A549 (cell line): ENCODE data around the gene NR2C1. TPM values are rescaled to one million over a fixed set of nuclear protein-coding genes. Genes with fewer than 3 reads are reported as not detected.
"Not testable (repeated sequence)": the region's sequence is repeated elsewhere in the genome, so short reads cannot be mapped to it uniquely, and the experiment has no call there.

Source experiments
- ATAC-seq, 2 experiments: fragments of 200-7000 bp in 1 of 2; fragments of >200 bp in 1 of 2; cut with Nextera tagmentation in 1 of 2; cut with Tn5 transposase in 1 of 2; 3 replicates each; pipeline versions ENCODE4 v1.8.0 to v1.9.1; 2018 to 2020; ENCODE audit warnings: mild to moderate bottlenecking in 1 of 2, moderate library complexity in 1 of 2
- CTCF ChIA-PET: fragments of 300-600 bp; sonication (Branson Sonifier 250); formaldehyde crosslinking; extraction: SDS; loops from one replicate; lab custom pipeline; 2021; ENCODE audit warnings: antibody characterized with exemption, inconsistent platforms; lab: Yijun Ruan, JAX
- POLR2A ChIA-PET: fragments of 350-600 bp; formaldehyde crosslinking; extraction: SDS; loops from one replicate; lab custom pipeline; 2021; ENCODE audit warnings: antibody characterized with exemption, inconsistent platforms; lab: Yijun Ruan, JAX
- DNase-seq, 2 experiments: peaks; one replicate each; pipeline versions ENCODE4 v3.0.0 to v3.0.0-alpha.2; 2011 to 2016; ENCODE audit warnings: low read depth in 1 of 2, low spot score in 1 of 2
- FAIRE-seq: peaks from 2 replicates; lab custom pipeline; 2011; peaks lifted over from hg19 to GRCh38; lab: Jason Lieb, UNC
- H3K27ac ChIP-seq, 2 experiments: fragments of >200 bp; sonication (Bioruptor Twin); formaldehyde crosslinking; 3 replicates each; pipeline ENCODE4 v1.5.1; 2016 to 2017
- H3K4me1 ChIP-seq: fragments of >200 bp; sonication (Bioruptor Twin); formaldehyde crosslinking; 3 replicates; pipeline ENCODE4 v1.6.1; 2016
- H3K4me2 ChIP-seq: fragments of >200 bp; sonication (Bioruptor Twin); formaldehyde crosslinking; 3 replicates; pipeline ENCODE4 v1.6.1; 2016
- H3K4me3 ChIP-seq: fragments of >200 bp; sonication (Bioruptor Twin); formaldehyde crosslinking; 3 replicates; pipeline ENCODE4 v1.5.1; 2016
- H3K9me3 ChIP-seq: fragments of >200 bp; sonication (Bioruptor Twin); formaldehyde crosslinking; 3 replicates; pipeline ENCODE4 v1.6.1; 2016
- BHLHE40 ChIP-seq: IDR thresholded peaks from 2 replicates; pipeline ENCODE4 v1.6.1; 2012; ENCODE audit warnings: low read depth, low read length, inconsistent platforms
- CHD2 ChIP-seq: fragments of 150-350 bp; IDR thresholded peaks from 2 replicates; pipeline ENCODE4 v1.6.1; 2014; ENCODE audit warnings: low read length; ENCODE audit not compliant: partially characterized antibody
- E2F6 ChIP-seq: IDR thresholded peaks from 2 replicates; pipeline ENCODE4 v1.6.1; 2012; ENCODE audit warnings: low read depth, borderline replicate concordance
- ELK1 ChIP-seq: fragments of 150-350 bp; IDR thresholded peaks from 2 replicates; pipeline ENCODE4 v1.6.1; 2014; ENCODE audit warnings: low read depth, mild to moderate bottlenecking, low read length
- EP300 ChIP-seq, 2 experiments: fragments of >200 bp; sonication (Bioruptor Twin); formaldehyde crosslinking; IDR thresholded peaks; 2 replicates in 1 of 2; 3 replicates in 1 of 2; pipeline ENCODE4 v1.6.1; 2016 to 2017
- ESRRA ChIP-seq: fragments of 150-350 bp; IDR thresholded peaks from 2 replicates; pipeline ENCODE4 v1.6.1; 2014; ENCODE audit warnings: mild to moderate bottlenecking, low read length, borderline replicate concordance
- GATA3 ChIP-seq: IDR thresholded peaks from 2 replicates; pipeline ENCODE4 v1.6.1; 2012; ENCODE audit warnings: borderline replicate concordance
- HOXA7 ChIP-seq: fragments of 250-450 bp; sonication (Bioruptor Pico); IDR thresholded peaks from 2 replicates; pipeline ENCODE4 v1.5.0; 2020; ENCODE audit warnings: mild to moderate bottlenecking, moderate library complexity
- JUN ChIP-seq, 2 experiments: fragments of >200 bp; sonication (Bioruptor Twin); formaldehyde crosslinking; IDR thresholded peaks; 2 replicates in 1 of 2; 3 replicates in 1 of 2; pipeline ENCODE4 v1.6.1; 2016 to 2017
- JUNB ChIP-seq: fragments of >200 bp; sonication (Bioruptor Twin); formaldehyde crosslinking; IDR thresholded peaks from 2 replicates; pipeline ENCODE4 v1.6.1; 2016
- MAFK ChIP-seq: fragments of 450-650 bp; IDR thresholded peaks from 2 replicates; pipeline ENCODE4 v1.6.1; 2014; ENCODE audit not compliant: partially characterized antibody
- MAX ChIP-seq: IDR thresholded peaks from 2 replicates; pipeline ENCODE4 v1.6.1; 2012
- MAZ ChIP-seq: fragments of 150-350 bp; IDR thresholded peaks from 2 replicates; pipeline ENCODE4 v1.6.1; 2014; ENCODE audit warnings: antibody characterized with exemption, low read depth, low read length, borderline replicate concordance
- NFE2L2 ChIP-seq: fragments of 150-350 bp; conservative IDR thresholded peaks from 2 replicates; pipeline ENCODE4 v1.6.1; 2014; ENCODE audit warnings: low read length
- NPAS2 ChIP-seq: fragments of 250-450 bp; sonication (Bioruptor Pico); IDR thresholded peaks from 2 replicates; pipeline ENCODE4 v1.8.0; 2022; ENCODE audit warnings: mild to moderate bottlenecking, moderate library complexity, borderline replicate concordance
- NR3C1 ChIP-seq: fragments of >200 bp; sonication (Bioruptor Twin); formaldehyde crosslinking; IDR thresholded peaks from 3 replicates; pipeline ENCODE4 v1.6.1; 2017
- PBX3 ChIP-seq: IDR thresholded peaks from 2 replicates; pipeline ENCODE4 v1.6.1; 2012
- RCOR1 ChIP-seq: fragments of 150-350 bp; IDR thresholded peaks from 2 replicates; pipeline ENCODE4 v1.6.1; 2014; ENCODE audit warnings: antibody characterized with exemption, low read length, low read depth
- SMC3 ChIP-seq: fragments of >200 bp; sonication (Bioruptor Twin); formaldehyde crosslinking; IDR thresholded peaks from 3 replicates; pipeline ENCODE4 v1.6.1; 2018; ENCODE audit warnings: inconsistent platforms
- SREBF2 ChIP-seq: fragments of 450-650 bp; IDR thresholded peaks from 2 replicates; pipeline ENCODE4 v1.6.1; 2014; ENCODE audit warnings: mild to moderate bottlenecking, moderate library complexity
- TFCP2L1 ChIP-seq: fragments of 250-450 bp; sonication (Bioruptor Pico); IDR thresholded peaks from 2 replicates; pipeline ENCODE4 v1.5.0; 2021; ENCODE audit warnings: mild to moderate bottlenecking
- TP53 ChIP-seq: fragments of 250-450 bp; sonication (Bioruptor Pico); IDR thresholded peaks from 2 replicates; pipeline ENCODE4 v1.5.0; 2021; ENCODE audit warnings: mild to moderate bottlenecking, moderate library complexity
- WGBS: methylation state at CpG from one replicate; pipeline ENCODE4 v1.1.6; 2017; ENCODE audit errors: missing lambda C conversion rate; 5-methylcytosine and 5-hydroxymethylcytosine counted together
- polyA plus RNA-seq, 4 experiments: library from polyadenylated mRNA; depleted of rRNA in 3 of 4; stranded (reverse); fragments of >200 nt; fragmentation: RNase III in 1 of 4; extraction: RNeasy Plus Mini Kit Qiagen cat#74134 plus additional on column Dnase treatment in 1 of 4; gene quantifications; 2 replicates in 3 of 4; 3 replicates in 1 of 4; pipeline ENCODE4 v1.2.3, GENCODE V29; 2011 to 2017
- TF ChIP-seq, protein P1 (sequence below): fragments of 250-450 bp; sonication (Bioruptor Pico); IDR thresholded peaks from 2 replicates; pipeline ENCODE4 v1.5.0; 2020; ENCODE audit warnings: low read depth, mild to moderate bottlenecking, moderate library complexity

The NR2C1 gene
- polyA plus RNA-seq, 2 of the 4 experiments (the other 2 are of a cell fraction) = 24.7 to 55.2 TPM

GRCh38 chr12:94987801-94988200, 85.6 kb downstream of the NR2C1 start:
- TF ChIP-seq MAX (no peak), NR3C1 (no peak), JUN (IDR thresholded peaks at IDR 0.05) (no peak), ESRRA (no peak), NFE2L2 (no peak), PBX3 (no peak), RCOR1 (no peak), MAFK (no peak), BHLHE40 (no peak), GATA3 (no peak), JUNB (no peak), TFCP2L1 (CRISPR knock-in tag) (no peak), MAZ (no peak), EP300 (IDR thresholded peaks at IDR 0.05) (no peak)
- TF ChIP-seq, protein P1, sequence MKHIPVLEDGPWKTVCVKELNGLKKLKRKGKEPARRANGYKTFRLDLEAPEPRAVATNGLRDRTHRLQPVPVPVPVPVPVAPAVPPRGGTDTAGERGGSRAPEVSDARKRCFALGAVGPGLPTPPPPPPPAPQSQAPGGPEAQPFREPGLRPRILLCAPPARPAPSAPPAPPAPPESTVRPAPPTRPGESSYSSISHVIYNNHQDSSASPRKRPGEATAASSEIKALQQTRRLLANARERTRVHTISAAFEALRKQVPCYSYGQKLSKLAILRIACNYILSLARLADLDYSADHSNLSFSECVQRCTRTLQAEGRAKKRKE (CRISPR knock-in tag) = no peak
- H3K9me3 ChIP-seq = no peaks in the 10 kb centered on the region
- DNase-seq (no peak), FAIRE-seq (no peak), ATAC-seq (no peak)
- ChIA-PET POLR2A (no interaction called here), CTCF (no interaction called here)
- no peak overlapping the region for H3K4me2 ChIP-seq
- no peaks in the 10 kb centered on the region for H3K4me1 ChIP-seq
- WGBS = 76% methylated on average over 2 of the region's 2 CpGs
- H3K4me3 ChIP-seq = no peak overlapping the region
- H3K27ac ChIP-seq = no peak overlapping the region

DNA sequence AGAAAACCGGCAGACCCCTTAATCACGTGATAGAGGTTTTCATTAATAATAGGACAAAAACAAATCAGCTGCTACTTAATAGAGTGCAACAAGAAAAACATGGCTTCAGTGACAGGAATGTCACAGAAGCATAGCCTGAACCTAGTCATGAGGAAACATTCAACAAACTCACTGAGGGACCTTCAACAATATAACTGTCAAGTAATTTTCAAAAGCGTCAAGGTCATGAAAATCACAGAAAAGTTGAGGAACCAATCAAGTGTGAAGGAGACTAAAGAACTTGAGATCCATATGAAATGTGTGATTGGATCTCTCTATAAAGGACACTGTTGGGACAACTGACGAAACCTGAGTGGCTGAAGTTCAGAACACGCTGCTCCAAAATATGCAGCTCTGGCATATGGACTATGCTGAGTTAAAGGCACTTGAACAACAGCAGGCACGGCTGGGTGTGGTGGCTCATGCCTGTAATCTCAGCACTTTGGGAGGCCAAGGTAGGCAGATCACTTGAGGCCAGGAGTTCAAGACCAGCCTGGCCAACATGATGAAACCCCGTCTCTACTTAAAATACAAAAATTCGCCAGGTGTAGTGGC, 86.2 kb downstream of the NR2C1 start:
- ChIA-PET POLR2A (no interaction called here), CTCF (interaction anchor here (0.6 kb wide), 1 partner anchor 136 kb away, joined by 3 read pairs; no protein-coding TSS in a partner anchor)
- Histone ChIP-seq H3K27ac (no peak overlapping the region), H3K4me3 (no peak overlapping the region), H3K9me3 (no peaks in the 10 kb centered on the region), H3K4me1 (no peaks in the 10 kb centered on the region), H3K4me2 (no peak overlapping the region)
- DNase-seq (no peak), FAIRE-seq (no peak), ATAC-seq (no peak)
- 90% methylated on average over 8 of the region's 8 CpGs for WGBS
- no peak for TF ChIP-seq E2F6
- TF ChIP-seq TP53 (CRISPR knock-in tag) = no peak
- TF ChIP-seq JUNB = no peak
- TF ChIP-seq CHD2 = no peak
- no peak for TF ChIP-seq RCOR1
- no peak for TF ChIP-seq SREBF2
- no peak for TF ChIP-seq NPAS2 (CRISPR knock-in tag)
- no peak for TF ChIP-seq HOXA7 (CRISPR knock-in tag)
- no peak for TF ChIP-seq MAFK
- TF ChIP-seq PBX3 = no peak
- no peak for TF ChIP-seq SMC3
- TF ChIP-seq ELK1 = no peak

DNA sequence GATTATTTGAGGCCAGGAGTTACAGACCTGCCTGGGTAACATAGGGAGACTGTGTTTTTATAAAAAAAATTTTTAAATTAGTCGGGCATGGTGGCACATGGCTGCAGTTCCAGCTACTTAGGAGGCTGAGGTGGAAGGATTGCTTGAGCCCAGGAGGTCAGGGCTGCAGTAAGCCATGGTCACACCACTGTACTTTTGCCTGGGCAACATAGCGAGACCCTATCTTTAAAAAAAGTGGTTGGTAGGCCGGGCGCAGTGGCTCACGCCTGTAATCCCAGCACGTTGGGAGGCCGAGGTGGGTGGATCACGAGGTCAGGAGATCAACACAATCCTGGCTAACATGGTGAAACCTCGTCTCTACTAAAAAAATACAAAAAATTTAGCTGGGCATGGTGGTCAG, 88.3 kb downstream of the NR2C1 start:
- DNase-seq, H3K4me2 ChIP-seq, H3K27ac ChIP-seq, ATAC-seq, H3K4me1 ChIP-seq, H3K4me3 ChIP-seq, FAIRE-seq, POLR2A ChIA-PET, H3K9me3 ChIP-seq: not testable (repeated sequence)
- 81% methylated on average over 9 of the region's 9 CpGs for WGBS
- CTCF ChIA-PET = interaction anchor here (1.0 to 1.3 kb wide), 2 partner anchors 232 to 439 kb away, joined by 3 read pairs; partner anchors contain the start of genes FGD6 and VEZT
